RPMI7951 (cell line): Measurements from ENCODE around the gene TGFBR3. TPM values are rescaled to one million over a fixed set of nuclear protein-coding genes. Genes with fewer than 3 reads are reported as not detected.
A peak's percentile ranks its signal among the peaks of the same experiment; 100 is the strongest.

Source experiments
- DNase-seq: peaks from one replicate; pipeline ENCODE4 v3.0.0-alpha.2; 2012; ENCODE audit warnings: low read depth
- total RNA-seq: library from RNA; depleted of rRNA; stranded (reverse); fragments of >200 nt; shearing (Covaris generic); gene quantifications from 2 replicates; pipeline ENCODE4 v1.2.3, GENCODE V29; 2014; rRNA removed

Gene TGFBR3
- 4.5 and 7.3 TPM in 2 replicates for total RNA-seq

DNA sequence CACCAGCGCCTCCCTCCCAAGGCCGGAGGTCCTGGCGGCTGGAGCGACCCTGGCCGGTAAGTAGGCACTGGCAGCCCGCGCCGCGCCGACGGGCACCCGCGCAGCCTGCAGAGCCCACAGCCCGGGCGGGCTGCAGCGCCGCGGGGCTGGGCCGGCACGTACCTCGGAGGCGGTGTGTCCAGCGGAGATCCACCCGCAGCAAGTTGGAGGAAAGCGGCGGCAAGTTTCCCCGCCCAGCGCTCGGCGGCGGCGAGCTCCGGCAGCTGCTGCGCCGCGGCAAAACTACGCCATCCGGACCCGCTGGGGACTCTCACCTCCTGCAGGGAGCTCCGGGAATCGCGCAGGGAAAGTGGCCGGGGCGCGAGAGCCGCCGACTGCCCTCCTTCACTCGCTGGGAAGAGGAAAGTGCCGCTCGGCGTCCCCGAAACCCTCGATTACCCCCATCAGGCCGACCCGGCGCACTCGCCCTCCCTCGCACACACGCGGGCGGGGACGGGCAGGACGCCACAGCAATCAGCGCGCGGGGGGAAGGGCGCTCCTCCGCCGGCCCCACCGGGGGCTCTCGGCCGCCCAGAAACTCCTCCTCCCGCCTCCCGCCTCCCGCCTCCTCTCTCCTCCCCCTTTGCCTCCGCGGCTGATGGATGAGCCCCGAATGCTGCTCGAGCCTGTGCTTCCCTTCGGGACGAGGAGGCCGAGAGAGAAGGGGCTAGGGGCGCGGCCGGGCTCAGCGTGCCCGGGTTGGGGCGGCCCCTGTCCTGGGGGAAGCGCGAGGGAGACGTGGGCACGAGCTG is at the start of gene TGFBR3:
TSS of gene TGFBR3 (minus strand) at position 436 of the 791 bp plus-strand sequence. CDS start 24,620 bp downstream, outside the sequence.
- peak; percentile 85 for DNase-seq

DNA sequence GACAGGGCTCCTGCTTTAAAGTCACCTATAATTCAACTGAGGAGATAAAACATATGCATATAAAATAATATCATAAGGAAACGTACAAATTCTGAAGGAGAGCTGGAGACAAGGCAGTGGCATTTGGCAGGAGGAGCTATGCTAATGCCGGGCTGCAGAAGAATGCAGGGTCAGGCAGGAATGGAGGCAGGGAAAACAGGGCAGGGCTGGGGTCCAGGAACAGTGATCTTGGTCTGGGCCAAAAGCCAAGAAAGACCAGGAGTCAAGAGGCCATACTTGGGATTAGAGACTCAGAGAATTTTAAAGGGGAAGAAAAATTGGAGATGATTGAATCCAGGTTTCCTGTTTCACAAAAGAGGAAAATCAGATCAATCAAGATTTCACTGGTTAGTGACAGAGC is 43.3 kb upstream of the TGFBR3 start:
- no peak for DNase-seq

- no peak for DNase-seq
These were observed 42.1 kb upstream of the TGFBR3 start for GRCh38 chr1:91928026-91928425.

DNA sequence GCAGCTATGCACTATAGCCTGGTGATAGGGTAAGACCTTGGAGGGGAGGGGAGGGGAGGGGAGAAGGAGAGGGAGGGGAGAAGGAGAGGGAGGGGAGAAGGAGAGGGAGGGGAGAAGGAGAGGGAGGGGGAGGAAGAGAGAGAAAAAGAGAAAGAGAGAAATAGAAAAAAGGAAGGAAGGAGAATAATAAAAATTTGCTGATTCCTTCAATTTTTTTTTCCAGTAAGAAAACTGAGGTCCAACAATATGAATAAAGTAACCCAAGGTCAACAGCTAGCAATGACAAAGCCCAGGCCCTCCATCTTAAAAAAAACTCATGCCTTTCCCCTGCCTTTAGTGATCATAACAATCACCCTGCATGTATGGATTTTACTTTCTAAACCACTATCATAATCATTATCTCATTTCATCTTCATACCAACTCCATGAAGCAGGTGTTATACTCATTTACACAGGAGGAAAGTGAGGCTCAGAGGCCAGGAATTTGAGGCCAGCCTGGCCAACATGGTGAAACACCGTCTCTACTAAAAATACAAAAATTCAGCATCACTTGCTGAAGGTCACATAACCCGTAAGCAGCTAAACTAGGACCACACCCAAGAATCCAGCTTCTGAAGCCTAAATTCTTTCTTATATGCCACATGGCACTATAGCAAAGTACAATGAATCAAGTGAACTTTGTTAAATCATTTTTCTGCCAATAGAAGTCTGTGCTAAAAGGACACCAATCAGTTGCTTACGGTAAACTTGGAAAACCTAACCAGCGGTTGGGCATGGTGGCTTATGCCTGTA is 39.9 kb upstream of the TGFBR3 start:
- DNase-seq: no peak

GRCh38 chr1:91924146-91924545 is 38.2 kb upstream of the TGFBR3 start:
- peak; percentile 78 for DNase-seq

DNA sequence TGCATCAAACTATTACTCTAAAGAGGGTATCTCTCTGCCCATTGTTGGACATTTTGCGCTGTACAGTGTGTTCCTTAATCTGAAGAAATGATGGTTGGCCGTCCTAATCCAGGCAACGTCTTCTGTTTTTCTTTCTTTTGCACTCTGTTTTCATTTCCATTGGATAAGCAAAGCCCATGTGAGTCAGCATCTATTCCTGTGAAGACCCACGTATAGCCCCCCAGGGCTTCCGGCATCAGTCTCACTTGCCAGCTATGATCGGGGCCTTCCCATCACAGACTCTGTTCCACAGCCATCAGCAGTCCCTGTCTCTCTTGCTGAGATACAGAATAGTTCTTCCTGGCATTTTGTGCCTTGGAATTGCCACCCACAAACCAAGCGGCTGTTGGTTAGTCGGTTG is 34.0 kb upstream of the TGFBR3 start:
- peak; percentile 9 for DNase-seq

- no peak for DNase-seq
These were observed 31.0 kb upstream of the TGFBR3 start for GRCh38 chr1:91916811-91917460.

GRCh38 chr1:91916046-91916445 is 30.1 kb upstream of the TGFBR3 start:
- no peak for DNase-seq

- no peak for DNase-seq
These were observed 27.1 kb upstream of the TGFBR3 start for GRCh38 chr1:91913018-91913417.

DNA sequence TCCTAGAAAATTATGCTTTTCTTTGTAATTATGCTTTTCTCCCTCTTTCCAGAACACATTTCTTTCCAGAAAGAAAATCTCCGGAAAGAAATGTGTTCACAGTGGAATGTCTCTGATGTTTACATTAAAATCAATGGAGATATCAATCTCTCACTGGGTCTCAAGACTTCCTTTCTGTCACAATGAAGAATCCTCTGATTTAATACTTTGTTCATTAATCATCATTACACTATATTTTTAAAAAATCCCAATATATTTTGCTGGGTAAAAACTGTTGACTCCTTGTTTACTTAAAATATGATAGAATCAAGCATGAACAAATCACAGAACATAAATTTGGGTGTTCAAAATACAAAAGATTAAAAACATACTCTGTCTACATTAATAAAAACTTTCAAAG is 26.3 kb upstream of the TGFBR3 start:
- no peak for DNase-seq

DNA sequence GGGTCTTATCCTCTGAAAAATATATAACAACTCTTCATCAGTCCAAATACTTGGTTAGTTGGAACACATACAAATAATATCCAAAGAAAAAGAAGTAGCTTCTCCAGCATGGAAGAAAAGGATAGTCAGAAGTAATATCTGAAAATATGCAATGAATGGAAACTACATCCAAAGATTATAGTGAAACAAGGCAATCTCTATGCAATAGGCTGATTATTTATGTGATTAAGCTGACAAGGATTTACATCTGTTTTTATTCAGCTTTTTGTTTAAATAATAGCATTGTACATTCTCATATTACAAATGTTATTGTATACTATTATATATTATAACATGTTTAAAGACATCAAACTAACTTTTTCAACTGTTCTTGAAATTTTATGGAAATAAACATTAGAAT is 15.3 kb upstream of the TGFBR3 start:
- DNase-seq: no peak

- peak; percentile 87 for DNase-seq
These were observed 14.6 kb upstream of the TGFBR3 start for GRCh38 chr1:91900562-91900961.

GRCh38 chr1:91897016-91897415 is 11.1 kb upstream of the TGFBR3 start:
- no peak for DNase-seq

DNA sequence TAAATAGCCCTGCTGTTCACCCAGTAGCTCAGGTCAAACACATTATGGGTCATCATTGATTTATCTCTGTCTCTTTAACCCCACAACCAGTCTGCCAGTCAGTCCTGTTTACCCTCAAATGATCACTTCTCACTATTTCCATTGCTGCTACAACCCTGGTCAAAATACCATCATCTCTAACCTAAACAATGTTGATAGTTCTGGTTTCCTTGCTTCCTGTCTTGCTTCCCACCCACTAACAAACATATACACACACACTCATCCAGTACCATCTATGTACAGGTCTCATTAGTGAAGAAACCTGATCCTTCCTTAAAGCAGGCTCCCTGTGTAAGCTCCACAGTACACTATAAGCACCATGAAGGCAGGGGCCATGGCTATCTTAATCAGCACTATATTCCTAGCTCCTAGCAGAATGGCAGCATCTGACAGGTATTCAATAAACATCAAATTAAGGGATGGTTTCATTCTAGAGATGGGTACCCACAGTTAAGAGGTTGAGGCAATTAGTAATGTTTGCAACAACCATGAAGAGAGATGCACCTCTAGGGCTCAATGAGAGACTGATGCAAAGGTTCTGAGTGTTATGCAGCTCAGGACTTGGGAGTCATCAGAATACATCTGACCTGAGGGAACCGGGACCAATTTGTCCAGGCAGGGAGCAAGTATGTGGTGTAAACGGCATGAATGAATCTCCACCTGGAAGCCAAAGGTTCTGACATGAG is 10.0 kb upstream of the TGFBR3 start:
- no peak for DNase-seq

- DNase-seq: peak; percentile 86
These were observed 8.2 kb upstream of the TGFBR3 start for GRCh38 chr1:91894036-91894761.

DNA sequence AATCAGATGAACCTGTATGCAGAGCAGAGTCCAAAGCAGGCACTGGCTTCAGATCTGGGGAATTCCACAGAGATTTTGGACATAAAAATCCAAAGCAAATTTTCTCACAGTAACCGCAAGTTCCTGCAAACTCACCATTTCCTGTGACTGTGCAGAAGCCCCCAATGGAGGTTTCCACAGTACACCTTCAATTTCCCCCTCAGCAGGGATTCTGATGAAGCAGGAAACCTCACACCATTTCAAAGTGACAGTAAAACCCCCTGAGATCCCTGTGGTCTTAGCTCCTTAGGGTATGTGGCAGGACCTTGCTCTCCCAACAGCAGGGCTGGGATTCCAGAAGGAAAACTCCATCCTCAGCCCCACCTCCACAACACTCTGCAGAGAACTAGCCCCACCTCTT is 6.0 kb upstream of the TGFBR3 start:
- peak; percentile 66 for DNase-seq

- peak; percentile 46 for DNase-seq
These were observed 5.5 kb upstream of the TGFBR3 start for GRCh38 chr1:91891454-91891853.

DNA sequence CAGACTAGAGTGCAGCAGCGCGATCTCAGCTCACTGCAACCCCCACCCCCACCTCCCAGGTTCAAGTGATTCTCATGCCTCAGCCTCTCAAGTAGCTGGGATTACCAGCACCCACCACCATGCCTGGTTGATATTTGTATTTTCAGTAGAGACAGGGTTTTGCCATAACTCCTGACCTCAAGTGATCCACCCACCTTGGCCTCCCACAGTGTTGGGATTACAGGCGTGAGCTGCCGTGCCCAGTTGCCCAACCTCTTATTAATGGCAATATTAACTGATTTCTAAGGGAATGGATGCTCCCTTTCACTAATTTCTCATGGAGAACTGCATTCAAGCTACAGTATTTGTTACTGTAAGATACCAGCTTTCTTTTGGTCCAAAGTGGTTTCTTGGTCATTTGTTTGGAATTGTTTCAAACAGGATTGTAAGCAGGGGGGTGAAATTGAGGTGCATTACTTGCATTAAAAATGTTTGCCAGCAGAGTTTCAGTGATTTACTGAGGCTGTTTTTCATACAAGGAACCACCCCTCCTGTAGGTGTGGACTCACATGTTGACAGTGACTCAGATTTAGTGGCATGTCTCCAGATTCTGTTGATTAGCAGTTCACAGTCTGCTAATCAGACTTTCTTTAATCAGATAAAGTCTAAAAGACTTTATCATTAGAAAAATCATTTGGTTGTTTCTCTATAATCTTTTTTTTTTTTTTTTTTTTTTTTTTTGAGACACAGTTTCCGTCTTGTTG is 3.9 kb upstream of the TGFBR3 start:
- DNase-seq: peak; percentile 69

DNA sequence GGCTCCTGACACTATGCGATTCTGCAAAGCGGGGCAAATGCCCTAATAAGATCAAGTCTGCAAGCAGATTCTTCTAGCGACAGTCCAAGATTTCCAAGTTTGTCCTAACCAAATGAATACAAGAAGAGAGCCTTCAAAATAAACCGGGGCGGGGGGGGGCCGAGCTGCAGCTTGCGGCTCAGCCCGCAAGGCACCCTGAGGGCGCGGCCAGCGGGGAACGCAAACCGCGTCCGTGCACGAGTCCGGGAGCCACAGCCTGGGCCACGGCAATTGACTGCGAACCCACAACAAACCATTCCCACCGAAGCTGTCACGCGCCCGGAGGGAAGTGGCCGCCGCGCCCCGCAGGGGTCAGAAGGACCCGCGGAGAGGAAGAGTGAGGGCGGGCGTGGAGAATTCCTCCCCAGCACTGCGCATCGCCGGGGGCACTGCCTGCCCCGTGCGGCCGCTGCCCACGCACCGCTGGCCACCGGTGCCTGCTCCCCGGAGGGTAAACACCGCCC is 687 bp downstream of the TGFBR3 start:
- DNase-seq: peak; percentile 59
